HepG2 (cell line): Measurements from ENCODE around the gene PLVAP. TPM values are rescaled to one million over a fixed set of nuclear protein-coding genes. Genes with fewer than 3 reads are reported as not detected.

Experiments
- ELF3 ChIP-seq: IDR thresholded peaks from 2 replicates; pipeline ENCODE4 v1.6.1; 2016; ENCODE audit warnings: missing genetic modification reagents, missing compliant biosample characterization
- ESRRA ChIP-seq: sonication (generic); formaldehyde crosslinking; IDR thresholded peaks from 2 replicates; pipeline ENCODE4 v1.5.1; 2020; ENCODE audit warnings: mild to moderate bottlenecking, low read depth, missing genetic modification reagents
- FOSL2 ChIP-seq: sonication (generic); formaldehyde crosslinking; IDR thresholded peaks from 2 replicates; pipeline ENCODE4 v1.4.0; 2020; ENCODE audit warnings: missing genetic modification reagents
- GZF1 ChIP-seq: sonication (generic); formaldehyde crosslinking; IDR thresholded peaks from 2 replicates; pipeline ENCODE4 v1.5.1; 2020; ENCODE audit warnings: mild to moderate bottlenecking, missing genetic modification reagents
- KDM2A ChIP-seq: sonication (generic); formaldehyde crosslinking; IDR thresholded peaks from 2 replicates; pipeline ENCODE4 v1.4.0; 2020; ENCODE audit warnings: low read depth, missing genetic modification reagents, borderline replicate concordance
- MAZ ChIP-seq, 2 experiments: sonication (generic) in 1 of 2; formaldehyde crosslinking in 1 of 2; IDR thresholded peaks; 2 replicates each; pipeline versions ENCODE4 v1.5.0 to v1.6.1; 2012 to 2020; ENCODE audit warnings: low read depth in 2 of 2, mild to moderate bottlenecking in 2 of 2, borderline replicate concordance in 1 of 2, improper control_type of control experiment in 1 of 2, low read length in 1 of 2, missing genetic modification reagents in 1 of 2, moderate library complexity in 1 of 2
- POLR2A ChIP-seq, 2 experiments: IDR thresholded peaks; 2 replicates each; pipeline ENCODE4 v1.6.1; 2011; ENCODE audit warnings: low read depth in 2 of 2, low read length in 2 of 2, mild to moderate bottlenecking in 1 of 2, moderate library complexity in 1 of 2; ENCODE audit not compliant: insufficient read depth in 1 of 2
- SALL1 ChIP-seq: sonication (generic); formaldehyde crosslinking; IDR thresholded peaks from 2 replicates; pipeline ENCODE4 v1.8.0; 2022; ENCODE audit warnings: mild to moderate bottlenecking, missing genetic modification reagents
- SMARCC2 ChIP-seq: fragments of 450-650 bp; IDR thresholded peaks from 2 replicates; pipeline ENCODE4 v1.6.1; 2017; ENCODE audit warnings: antibody characterized with exemption, mild to moderate bottlenecking
- ZBTB1 ChIP-seq: sonication (generic); formaldehyde crosslinking; IDR thresholded peaks from 2 replicates; pipeline ENCODE4 v1.4.0; 2020; ENCODE audit warnings: missing genetic modification reagents, borderline replicate concordance
- ZBTB21 ChIP-seq: sonication (generic); formaldehyde crosslinking; IDR thresholded peaks from 2 replicates; pipeline ENCODE4 v1.4.0; 2020; ENCODE audit warnings: missing genetic modification reagents
- ZBTB3 ChIP-seq: sonication (generic); formaldehyde crosslinking; IDR thresholded peaks from 2 replicates; pipeline ENCODE4 v1.4.0; 2020; ENCODE audit warnings: low read depth, mild to moderate bottlenecking, moderate library complexity, missing genetic modification reagents, borderline replicate concordance
- ZNF224 ChIP-seq: sonication (generic); formaldehyde crosslinking; IDR thresholded peaks from 2 replicates; pipeline ENCODE4 v1.5.0; 2020; ENCODE audit warnings: mild to moderate bottlenecking, missing genetic modification reagents
- ZNF256 ChIP-seq: sonication (generic); formaldehyde crosslinking; conservative IDR thresholded peaks from 2 replicates; pipeline ENCODE4 v1.4.0; 2020; ENCODE audit warnings: missing genetic modification reagents
- ZNF776 ChIP-seq: sonication (generic); formaldehyde crosslinking; IDR thresholded peaks from 2 replicates; pipeline ENCODE4 v1.4.0; 2020; ENCODE audit warnings: mild to moderate bottlenecking, missing genetic modification reagents
- ZSCAN22 ChIP-seq: sonication (generic); formaldehyde crosslinking; IDR thresholded peaks from 2 replicates; pipeline ENCODE4 v1.4.0; 2020; ENCODE audit warnings: mild to moderate bottlenecking, missing genetic modification reagents
- polyA plus RNA-seq, 8 experiments: library from polyadenylated mRNA; depleted of rRNA in 3 of 8; stranded (reverse) in 7 of 8; unstranded in 1 of 8; fragments of >200 nt; fragmentation: Illumina TruSeq in 4 of 8; extraction: Trizol in 4 of 8; gene quantifications; 2 replicates each; pipeline versions ENCODE4 v1.2.1 to v1.2.3, GENCODE V29; 2011 to 2016; ENCODE audit warnings: low read depth in 4 of 8, missing spikeins in 1 of 8, mixed read lengths in 1 of 8; ENCODE audit not compliant: insufficient read depth in 1 of 8
- total RNA-seq, 5 experiments: library from RNA; depleted of rRNA; stranded (reverse); fragments of >200 nt; fragmentation: Illumina TruSeq; extraction: Trizol; gene quantifications; 2 replicates each; pipeline ENCODE4 v1.2.3, GENCODE V29; 2016; ENCODE audit warnings: low read depth in 1 of 5
- TF ChIP-seq, protein P1 (sequence below): sonication (generic); formaldehyde crosslinking; IDR thresholded peaks from 2 replicates; pipeline ENCODE4 v1.8.0; 2022; ENCODE audit warnings: missing genetic modification reagents, mild to moderate bottlenecking, inconsistent platforms, borderline replicate concordance
- TF ChIP-seq, protein P2 (sequence below): fragments of 450-650 bp; IDR thresholded peaks from 2 replicates; pipeline ENCODE4 v1.6.1; 2017; ENCODE audit warnings: mild to moderate bottlenecking
- TF ChIP-seq, protein P3 (sequence below): IDR thresholded peaks from 2 replicates; pipeline ENCODE4 v1.6.1; 2012; ENCODE audit warnings: low read length, improper control_type of control experiment
- TF ChIP-seq, protein P4 (sequence below): sonication (generic); formaldehyde crosslinking; IDR thresholded peaks from 2 replicates; pipeline ENCODE4 v1.5.1; 2020; ENCODE audit warnings: missing genetic modification reagents, mild to moderate bottlenecking, borderline replicate concordance

The PLVAP gene
- total and polyA plus RNA-seq, 2 of the 13 experiments (the other 11 are each of a cell fraction or from before 2014, with no cell fraction given) = 0.26 TPM; not detected in 1

- TF ChIP-seq ZBTB3 (no peak), ELF3 (CRISPR knock-in tag) (peak; percentile 31; the same call in 1 of the 2 replicates), ZNF224 (no peak), KDM2A (CRISPR knock-in tag) (peak; percentile 78; the same call in 1 of the 2 replicates), ZNF776 (CRISPR knock-in tag) (no peak), FOSL2 (CRISPR knock-in tag) (peak; percentile 47), SMARCC2 (no peak), ZBTB21 (CRISPR knock-in tag) (no peak), SALL1 (CRISPR knock-in tag) (peak; percentile 51), POLR2A (IDR thresholded peaks at IDR 0.05; ENCODE audit: insufficient read depth in 1 of 2, low read depth in 2 of 2, low read length in 2 of 2) (peak; percentile 54 to 89), ESRRA (CRISPR knock-in tag) (no peak), GZF1 (CRISPR knock-in tag) (no peak), ZNF256 (CRISPR knock-in tag) (peak; percentile 22; the same call in 1 of the 2 replicates), ZBTB1 (CRISPR knock-in tag) (no peak), ZSCAN22 (CRISPR knock-in tag) (no peak), MAZ (IDR thresholded peaks at IDR 0.05; ENCODE audit: borderline replicate concordance, low read depth, low read length) (peak; percentile 66; the same call in 1 of the 2 replicates), MAZ (CRISPR knock-in tag; IDR thresholded peaks at IDR 0.05; ENCODE audit: low read depth) (peak; percentile 61; the same call in 1 of the 2 replicates)
- TF ChIP-seq, protein P1, sequence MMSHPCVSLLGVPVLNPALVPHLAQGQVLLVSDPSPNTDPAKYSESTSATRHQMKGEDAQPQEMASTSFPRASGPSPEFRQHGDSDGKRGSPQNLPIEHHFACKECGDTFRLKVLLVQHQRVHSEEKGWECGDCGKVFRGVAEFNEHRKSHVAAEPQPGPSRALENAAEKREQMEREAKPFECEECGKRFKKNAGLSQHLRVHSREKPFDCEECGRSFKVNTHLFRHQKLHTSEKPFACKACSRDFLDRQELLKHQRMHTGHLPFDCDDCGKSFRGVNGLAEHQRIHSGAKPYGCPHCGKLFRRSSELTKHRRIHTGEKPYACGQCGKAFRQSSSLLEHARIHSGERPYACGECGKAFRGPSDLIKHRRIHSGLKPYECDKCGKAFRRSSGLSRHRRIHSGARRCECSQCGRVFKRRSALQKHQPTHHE (CRISPR knock-in tag) = no peak
- TF ChIP-seq, protein P2, sequence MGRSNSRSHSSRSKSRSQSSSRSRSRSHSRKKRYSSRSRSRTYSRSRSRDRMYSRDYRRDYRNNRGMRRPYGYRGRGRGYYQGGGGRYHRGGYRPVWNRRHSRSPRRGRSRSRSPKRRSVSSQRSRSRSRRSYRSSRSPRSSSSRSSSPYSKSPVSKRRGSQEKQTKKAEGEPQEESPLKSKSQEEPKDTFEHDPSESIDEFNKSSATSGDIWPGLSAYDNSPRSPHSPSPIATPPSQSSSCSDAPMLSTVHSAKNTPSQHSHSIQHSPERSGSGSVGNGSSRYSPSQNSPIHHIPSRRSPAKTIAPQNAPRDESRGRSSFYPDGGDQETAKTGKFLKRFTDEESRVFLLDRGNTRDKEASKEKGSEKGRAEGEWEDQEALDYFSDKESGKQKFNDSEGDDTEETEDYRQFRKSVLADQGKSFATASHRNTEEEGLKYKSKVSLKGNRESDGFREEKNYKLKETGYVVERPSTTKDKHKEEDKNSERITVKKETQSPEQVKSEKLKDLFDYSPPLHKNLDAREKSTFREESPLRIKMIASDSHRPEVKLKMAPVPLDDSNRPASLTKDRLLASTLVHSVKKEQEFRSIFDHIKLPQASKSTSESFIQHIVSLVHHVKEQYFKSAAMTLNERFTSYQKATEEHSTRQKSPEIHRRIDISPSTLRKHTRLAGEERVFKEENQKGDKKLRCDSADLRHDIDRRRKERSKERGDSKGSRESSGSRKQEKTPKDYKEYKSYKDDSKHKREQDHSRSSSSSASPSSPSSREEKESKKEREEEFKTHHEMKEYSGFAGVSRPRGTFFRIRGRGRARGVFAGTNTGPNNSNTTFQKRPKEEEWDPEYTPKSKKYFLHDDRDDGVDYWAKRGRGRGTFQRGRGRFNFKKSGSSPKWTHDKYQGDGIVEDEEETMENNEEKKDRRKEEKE = no peak
- TF ChIP-seq, protein P3, sequence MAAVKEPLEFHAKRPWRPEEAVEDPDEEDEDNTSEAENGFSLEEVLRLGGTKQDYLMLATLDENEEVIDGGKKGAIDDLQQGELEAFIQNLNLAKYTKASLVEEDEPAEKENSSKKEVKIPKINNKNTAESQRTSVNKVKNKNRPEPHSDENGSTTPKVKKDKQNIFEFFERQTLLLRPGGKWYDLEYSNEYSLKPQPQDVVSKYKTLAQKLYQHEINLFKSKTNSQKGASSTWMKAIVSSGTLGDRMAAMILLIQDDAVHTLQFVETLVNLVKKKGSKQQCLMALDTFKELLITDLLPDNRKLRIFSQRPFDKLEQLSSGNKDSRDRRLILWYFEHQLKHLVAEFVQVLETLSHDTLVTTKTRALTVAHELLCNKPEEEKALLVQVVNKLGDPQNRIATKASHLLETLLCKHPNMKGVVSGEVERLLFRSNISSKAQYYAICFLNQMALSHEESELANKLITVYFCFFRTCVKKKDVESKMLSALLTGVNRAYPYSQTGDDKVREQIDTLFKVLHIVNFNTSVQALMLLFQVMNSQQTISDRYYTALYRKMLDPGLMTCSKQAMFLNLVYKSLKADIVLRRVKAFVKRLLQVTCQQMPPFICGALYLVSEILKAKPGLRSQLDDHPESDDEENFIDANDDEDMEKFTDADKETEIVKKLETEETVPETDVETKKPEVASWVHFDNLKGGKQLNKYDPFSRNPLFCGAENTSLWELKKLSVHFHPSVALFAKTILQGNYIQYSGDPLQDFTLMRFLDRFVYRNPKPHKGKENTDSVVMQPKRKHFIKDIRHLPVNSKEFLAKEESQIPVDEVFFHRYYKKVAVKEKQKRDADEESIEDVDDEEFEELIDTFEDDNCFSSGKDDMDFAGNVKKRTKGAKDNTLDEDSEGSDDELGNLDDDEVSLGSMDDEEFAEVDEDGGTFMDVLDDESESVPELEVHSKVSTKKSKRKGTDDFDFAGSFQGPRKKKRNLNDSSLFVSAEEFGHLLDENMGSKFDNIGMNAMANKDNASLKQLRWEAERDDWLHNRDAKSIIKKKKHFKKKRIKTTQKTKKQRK = no peak
- TF ChIP-seq, protein P4, sequence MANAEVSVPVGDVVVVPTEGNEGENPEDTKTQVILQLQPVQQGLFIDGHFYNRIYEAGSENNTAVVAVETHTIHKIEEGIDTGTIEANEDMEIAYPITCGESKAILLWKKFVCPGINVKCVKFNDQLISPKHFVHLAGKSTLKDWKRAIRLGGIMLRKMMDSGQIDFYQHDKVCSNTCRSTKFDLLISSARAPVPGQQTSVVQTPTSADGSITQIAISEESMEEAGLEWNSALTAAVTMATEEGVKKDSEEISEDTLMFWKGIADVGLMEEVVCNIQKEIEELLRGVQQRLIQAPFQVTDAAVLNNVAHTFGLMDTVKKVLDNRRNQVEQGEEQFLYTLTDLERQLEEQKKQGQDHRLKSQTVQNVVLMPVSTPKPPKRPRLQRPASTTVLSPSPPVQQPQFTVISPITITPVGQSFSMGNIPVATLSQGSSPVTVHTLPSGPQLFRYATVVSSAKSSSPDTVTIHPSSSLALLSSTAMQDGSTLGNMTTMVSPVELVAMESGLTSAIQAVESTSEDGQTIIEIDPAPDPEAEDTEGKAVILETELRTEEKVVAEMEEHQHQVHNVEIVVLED = peak; percentile 75
Measured at GRCh38 chr19:17336872-17337674, 40.1 kb downstream of the PLVAP start, which contains the start of gene GTPBP3 (continued).
